C4-2B (cell line): ENCODE measurements around the gene MYL5.

Experiments
- ZFX ChIP-seq: fragments of 450-650 bp; IDR thresholded peaks from 2 replicates; pipeline ENCODE4 v1.6.1; 2017
- TF ChIP-seq, protein P1 (sequence below): fragments of 450-650 bp; conservative IDR thresholded peaks from 2 replicates; pipeline ENCODE4 v1.5.1; 2017; ENCODE audit warnings: mild to moderate bottlenecking

DNA sequence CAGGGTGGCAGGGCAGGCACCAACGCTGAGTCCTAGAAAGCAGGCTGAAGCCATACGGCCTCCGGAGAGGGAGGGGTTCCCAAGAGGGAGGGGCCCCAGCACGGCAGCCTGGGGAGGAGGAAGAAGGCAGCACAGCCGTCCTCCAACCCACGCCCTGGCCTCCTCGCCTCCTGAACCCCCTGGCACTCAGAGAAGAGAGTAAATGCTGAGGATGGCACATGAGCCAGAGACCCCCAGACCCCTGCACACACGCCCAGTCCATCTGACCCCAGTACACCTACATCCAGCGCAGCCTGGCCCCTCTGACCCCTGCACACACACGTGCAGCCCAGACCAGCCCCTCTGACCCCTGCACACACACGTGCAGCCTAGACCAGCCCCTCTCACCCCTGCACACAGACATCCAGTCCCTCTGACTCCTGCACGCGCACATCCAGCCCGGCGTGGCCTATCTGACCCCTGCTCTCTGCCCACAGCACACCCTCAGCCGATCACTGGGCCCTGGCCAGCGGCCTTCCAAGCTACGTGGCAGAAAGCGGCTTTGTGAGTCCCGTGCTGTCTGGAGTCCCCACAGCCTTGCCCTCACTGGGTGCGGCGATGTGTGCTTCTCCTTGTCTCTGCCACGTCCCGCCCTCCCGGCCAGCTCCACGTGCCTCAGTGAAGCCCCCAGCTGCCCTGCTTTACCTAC lies 18.7 kb upstream of the MYL5 start:
- TF ChIP-seq, protein P1, sequence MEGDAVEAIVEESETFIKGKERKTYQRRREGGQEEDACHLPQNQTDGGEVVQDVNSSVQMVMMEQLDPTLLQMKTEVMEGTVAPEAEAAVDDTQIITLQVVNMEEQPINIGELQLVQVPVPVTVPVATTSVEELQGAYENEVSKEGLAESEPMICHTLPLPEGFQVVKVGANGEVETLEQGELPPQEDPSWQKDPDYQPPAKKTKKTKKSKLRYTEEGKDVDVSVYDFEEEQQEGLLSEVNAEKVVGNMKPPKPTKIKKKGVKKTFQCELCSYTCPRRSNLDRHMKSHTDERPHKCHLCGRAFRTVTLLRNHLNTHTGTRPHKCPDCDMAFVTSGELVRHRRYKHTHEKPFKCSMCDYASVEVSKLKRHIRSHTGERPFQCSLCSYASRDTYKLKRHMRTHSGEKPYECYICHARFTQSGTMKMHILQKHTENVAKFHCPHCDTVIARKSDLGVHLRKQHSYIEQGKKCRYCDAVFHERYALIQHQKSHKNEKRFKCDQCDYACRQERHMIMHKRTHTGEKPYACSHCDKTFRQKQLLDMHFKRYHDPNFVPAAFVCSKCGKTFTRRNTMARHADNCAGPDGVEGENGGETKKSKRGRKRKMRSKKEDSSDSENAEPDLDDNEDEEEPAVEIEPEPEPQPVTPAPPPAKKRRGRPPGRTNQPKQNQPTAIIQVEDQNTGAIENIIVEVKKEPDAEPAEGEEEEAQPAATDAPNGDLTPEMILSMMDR = no peak
- TF ChIP-seq ZFX = no peak
